DOHH2 (cell line): Measurements from ENCODE around the gene BTBD2.

Experiments
- EZH2phosphoT487 ChIP-seq: fragments of 200-600 bp; sonication (generic); IDR thresholded peaks from 2 replicates; pipeline ENCODE4 v1.6.1; 2017; ENCODE audit warnings: borderline replicate concordance, mild to moderate bottlenecking, antibody characterized with exemption, low read length, moderate library complexity, mixed read lengths
- TF ChIP-seq, protein P1 (sequence below): fragments of 200-600 bp; sonication (generic); IDR thresholded peaks from one replicate; pipeline ENCODE4 v1.5.1; 2014; ENCODE audit warnings: antibody characterized with exemption, mild to moderate bottlenecking, low read depth, low read length; ENCODE audit not compliant: poor library complexity, severe bottlenecking

DNA sequence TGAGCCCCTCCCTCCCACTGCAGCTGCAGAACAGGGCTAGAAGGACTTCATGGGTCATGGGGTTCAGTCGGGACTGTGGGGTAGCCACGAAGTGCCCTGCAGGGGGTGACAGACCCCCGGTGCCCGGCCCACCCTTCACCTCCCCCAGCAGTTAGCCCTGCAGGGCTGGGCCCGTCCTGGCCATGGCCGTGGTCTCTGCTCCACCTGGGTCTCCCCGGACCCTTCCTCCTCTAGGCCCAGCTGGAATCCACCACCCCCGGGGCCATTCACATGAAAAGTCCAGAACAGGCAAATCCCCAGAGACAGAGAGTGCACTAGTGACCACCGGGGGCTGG is 18.3 kb upstream of the BTBD2 start:
- TF ChIP-seq, protein P1, sequence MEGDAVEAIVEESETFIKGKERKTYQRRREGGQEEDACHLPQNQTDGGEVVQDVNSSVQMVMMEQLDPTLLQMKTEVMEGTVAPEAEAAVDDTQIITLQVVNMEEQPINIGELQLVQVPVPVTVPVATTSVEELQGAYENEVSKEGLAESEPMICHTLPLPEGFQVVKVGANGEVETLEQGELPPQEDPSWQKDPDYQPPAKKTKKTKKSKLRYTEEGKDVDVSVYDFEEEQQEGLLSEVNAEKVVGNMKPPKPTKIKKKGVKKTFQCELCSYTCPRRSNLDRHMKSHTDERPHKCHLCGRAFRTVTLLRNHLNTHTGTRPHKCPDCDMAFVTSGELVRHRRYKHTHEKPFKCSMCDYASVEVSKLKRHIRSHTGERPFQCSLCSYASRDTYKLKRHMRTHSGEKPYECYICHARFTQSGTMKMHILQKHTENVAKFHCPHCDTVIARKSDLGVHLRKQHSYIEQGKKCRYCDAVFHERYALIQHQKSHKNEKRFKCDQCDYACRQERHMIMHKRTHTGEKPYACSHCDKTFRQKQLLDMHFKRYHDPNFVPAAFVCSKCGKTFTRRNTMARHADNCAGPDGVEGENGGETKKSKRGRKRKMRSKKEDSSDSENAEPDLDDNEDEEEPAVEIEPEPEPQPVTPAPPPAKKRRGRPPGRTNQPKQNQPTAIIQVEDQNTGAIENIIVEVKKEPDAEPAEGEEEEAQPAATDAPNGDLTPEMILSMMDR: no peak
- TF ChIP-seq EZH2phosphoT487: no peak
